ENCODE results near the gene GPR152. TPM values are rescaled to one million over a fixed set of nuclear protein-coding genes. Genes with fewer than 3 reads are reported as not detected.
A peak's percentile ranks its signal among the peaks of the same experiment; 100 is the strongest.
"Not testable (repeated sequence)": the region's sequence is repeated elsewhere in the genome, so short reads cannot be mapped to it uniquely, and the experiment has no call there.

GPR152 gene
- total RNA-seq, 6 experiments from 2014 or later = not detected

GRCh38 chr11:67431346-67432249, 20.9 kb downstream of the GPR152 start:
- intact Hi-C loops (cut with DNase I) = no loop called here
- whole genome bisulfite sequencing (ENCODE audit: insufficient coverage, low coverage, low lambda C conversion rate, missing lambda C conversion rate) = 87% methylated on average over 6 of the region's 24 CpGs
- no peak overlapping the region for H3K4me3 ChIP-seq
- no peaks in the 10 kb centered on the region for H3K9me3 ChIP-seq
- H3K4me1 ChIP-seq = peaks cover 0 to 19% (median 2%) of the 10 kb centered on the region in 4 donors
- H3K27ac ChIP-seq = no peak overlapping the region
- ATAC-seq (no peak), DNase-seq (no peak)
- H3K36me3 ChIP-seq = peaks cover 0 to 45% (median 11%) of the 10 kb centered on the region in 4 donors
- TF ChIP-seq CTCF (IDR thresholded peaks at IDR 0.05) = no peak
- TF ChIP-seq POLR2A (IDR thresholded peaks at IDR 0.05) = no peak
- no peaks in the 10 kb centered on the region for H3K27me3 ChIP-seq

- WGBS (ENCODE audit: insufficient coverage, low coverage, low lambda C conversion rate, missing lambda C conversion rate) = 67% methylated on average over 8 of the region's 11 CpGs
- Histone ChIP-seq H3K4me3 (no peak overlapping the region), H3K27ac (no peak overlapping the region), H3K4me1 (peaks cover 0 to 19% (median 2%) of the 10 kb centered on the region in 4 donors), H3K27me3 (no peaks in the 10 kb centered on the region), H3K9me3 (no peaks in the 10 kb centered on the region), H3K36me3 (peaks cover 0 to 35% (median 11%) of the 10 kb centered on the region in 4 donors)
- DNase-seq (no peak), ATAC-seq (no peak)
- TF ChIP-seq POLR2A (IDR thresholded peaks at IDR 0.05) (no peak), CTCF (IDR thresholded peaks at IDR 0.05) (no peak)
- intact Hi-C loops (cut with DNase I) = no loop called here
Measured at GRCh38 chr11:67429722-67430121, 22.8 kb downstream of the GPR152 start.

GRCh38 chr11:67429038-67429668, 23.4 kb downstream of the GPR152 start:
- Histone ChIP-seq H3K27me3 (no peaks in the 10 kb centered on the region), H3K36me3 (peaks cover 0 to 30% (median 8%) of the 10 kb centered on the region in 4 donors), H3K4me3 (peak overlapping the region; percentile 61 to 79 (median 74)), H3K9me3 (no peaks in the 10 kb centered on the region), H3K27ac (peak overlapping the region in 1 of 3 donors; percentile 84), H3K4me1 (peaks cover 0 to 19% (median 2%) of the 10 kb centered on the region in 4 donors)
- intact Hi-C loops (cut with DNase I) = no loop called here
- TF ChIP-seq POLR2A (IDR thresholded peaks at IDR 0.05) (no peak), CTCF (IDR thresholded peaks at IDR 0.05) (no peak)
- no peak for DNase-seq
- WGBS (ENCODE audit: insufficient coverage, low coverage, low lambda C conversion rate, missing lambda C conversion rate) = 0% methylated on average over 2 of the region's 12 CpGs
- peak in 1 of 4 donors; percentile 0 for ATAC-seq

- intact Hi-C loops (cut with DNase I) = no loop called here
- peak; percentile 97 to 99 (median 99) for DNase-seq
- Histone ChIP-seq H3K9me3 (no peaks in the 10 kb centered on the region), H3K27me3 (no peaks in the 10 kb centered on the region), H3K4me3 (peak within 1 kb of the TSS; percentile 61 to 79 (median 74)), H3K36me3 (peaks cover 0 to 25% (median 7%) of the 10 kb centered on the region in 4 donors), H3K4me1 (peaks cover 0 to 19% (median 2%) of the 10 kb centered on the region in 4 donors), H3K27ac (peak within 1 kb of the TSS; percentile 64 to 84 (median 78))
- ATAC-seq = peak; percentile 89 to 94 (median 90)
- WGBS (ENCODE audit: insufficient coverage, low coverage, low lambda C conversion rate, missing lambda C conversion rate) = 0% methylated on average over 25 of the region's 68 CpGs
- TF ChIP-seq POLR2A (IDR thresholded peaks at IDR 0.05) = peak; percentile 85
- no peak for TF ChIP-seq CTCF (IDR thresholded peaks at IDR 0.05)
Measured at GRCh38 chr11:67428052-67429001, 24.2 kb downstream of the GPR152 start, which contains the start of gene RPS6KB2. TSS of gene RPS6KB2 (plus strand) at chr11:67428494. CDS start at chr11:67428546, 52 bp downstream.

GRCh38 chr11:67427364-67427859, 25.1 kb downstream of the GPR152 start:
- H3K9me3 ChIP-seq; H3K27me3 ChIP-seq; intact Hi-C loops (cut with DNase I); DNase-seq: not testable (repeated sequence)
- peak overlapping the region; percentile 49 to 84 (median 78) for H3K27ac ChIP-seq
- peak overlapping the region; percentile 61 to 79 (median 74) for H3K4me3 ChIP-seq
- peak; percentile 5 to 57 (median 46) for ATAC-seq
- WGBS (ENCODE audit: insufficient coverage, low coverage, low lambda C conversion rate, missing lambda C conversion rate) = 52% methylated on average over 17 of the region's 19 CpGs
- peaks cover 0 to 19% (median 2%) of the 10 kb centered on the region in 4 donors for H3K4me1 ChIP-seq
- H3K36me3 ChIP-seq = peaks cover 0 to 16% (median under 1%) of the 10 kb centered on the region in 4 donors

Measured in right lobe of liver (tissue), 6 donors.